Coronary artery (tissue), 2 donors: Measurements from ENCODE around the gene RSAD1.

Experiments used
- DNase-seq: peaks from one replicate; pipeline ENCODE4 v3.0.0-alpha.2; 2017; ENCODE audit warnings: low spot score
- H3K27ac ChIP-seq, 2 donors: fragments of 200-600 bp; sonication (generic); one replicate each; pipeline ENCODE4 v1.5.1; 2016 to 2019
- H3K4me3 ChIP-seq: fragments of 200-600 bp; sonication (generic); 2 replicates; pipeline ENCODE4 v1.5.1; 2016; ENCODE audit warnings: mild to moderate bottlenecking, moderate library complexity
- TF ChIP-seq, protein P1 (sequence below): fragments of 200-600 bp; sonication (generic); IDR thresholded peaks from one replicate; pipeline ENCODE4 v1.5.1; 2019; ENCODE audit warnings: antibody characterized with exemption

The RSAD1 gene

DNA sequence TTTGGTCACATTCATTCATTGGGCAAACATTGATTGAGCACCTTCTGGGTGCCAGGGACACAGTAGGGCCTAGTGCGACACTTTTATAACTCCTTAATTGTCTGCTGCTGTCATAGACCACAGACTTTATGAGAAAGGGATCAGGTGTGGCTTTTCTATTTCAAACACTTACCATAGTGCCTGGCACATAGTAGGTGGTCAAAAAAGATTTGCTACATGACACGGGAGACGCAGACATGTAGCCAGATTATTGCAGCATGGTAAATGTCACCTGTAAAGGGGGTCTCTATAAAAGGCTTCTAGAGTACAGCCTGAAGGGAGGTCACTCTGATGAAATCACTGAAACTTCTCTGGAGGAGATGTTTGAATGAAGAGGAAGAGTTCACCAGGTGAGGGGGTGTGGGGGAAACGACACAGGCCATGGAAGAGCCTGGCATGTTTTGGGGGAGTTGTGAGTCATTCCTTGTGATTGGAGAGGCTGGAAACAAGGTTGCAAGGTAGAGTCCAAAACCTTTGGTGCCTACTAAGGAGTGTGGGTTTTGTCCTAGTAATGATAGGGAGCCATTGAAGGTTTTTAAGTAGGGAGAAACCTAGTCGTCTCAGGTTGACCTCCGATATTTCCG lies 1.6 kb downstream of the RSAD1 start:
- TF ChIP-seq, protein P1, sequence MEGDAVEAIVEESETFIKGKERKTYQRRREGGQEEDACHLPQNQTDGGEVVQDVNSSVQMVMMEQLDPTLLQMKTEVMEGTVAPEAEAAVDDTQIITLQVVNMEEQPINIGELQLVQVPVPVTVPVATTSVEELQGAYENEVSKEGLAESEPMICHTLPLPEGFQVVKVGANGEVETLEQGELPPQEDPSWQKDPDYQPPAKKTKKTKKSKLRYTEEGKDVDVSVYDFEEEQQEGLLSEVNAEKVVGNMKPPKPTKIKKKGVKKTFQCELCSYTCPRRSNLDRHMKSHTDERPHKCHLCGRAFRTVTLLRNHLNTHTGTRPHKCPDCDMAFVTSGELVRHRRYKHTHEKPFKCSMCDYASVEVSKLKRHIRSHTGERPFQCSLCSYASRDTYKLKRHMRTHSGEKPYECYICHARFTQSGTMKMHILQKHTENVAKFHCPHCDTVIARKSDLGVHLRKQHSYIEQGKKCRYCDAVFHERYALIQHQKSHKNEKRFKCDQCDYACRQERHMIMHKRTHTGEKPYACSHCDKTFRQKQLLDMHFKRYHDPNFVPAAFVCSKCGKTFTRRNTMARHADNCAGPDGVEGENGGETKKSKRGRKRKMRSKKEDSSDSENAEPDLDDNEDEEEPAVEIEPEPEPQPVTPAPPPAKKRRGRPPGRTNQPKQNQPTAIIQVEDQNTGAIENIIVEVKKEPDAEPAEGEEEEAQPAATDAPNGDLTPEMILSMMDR: no peak
- H3K4me3 ChIP-seq: peak overlapping the region; percentile 90
- no peak for DNase-seq
- peak overlapping the region in 1 of 2 donors; percentile 94 for H3K27ac ChIP-seq

DNA sequence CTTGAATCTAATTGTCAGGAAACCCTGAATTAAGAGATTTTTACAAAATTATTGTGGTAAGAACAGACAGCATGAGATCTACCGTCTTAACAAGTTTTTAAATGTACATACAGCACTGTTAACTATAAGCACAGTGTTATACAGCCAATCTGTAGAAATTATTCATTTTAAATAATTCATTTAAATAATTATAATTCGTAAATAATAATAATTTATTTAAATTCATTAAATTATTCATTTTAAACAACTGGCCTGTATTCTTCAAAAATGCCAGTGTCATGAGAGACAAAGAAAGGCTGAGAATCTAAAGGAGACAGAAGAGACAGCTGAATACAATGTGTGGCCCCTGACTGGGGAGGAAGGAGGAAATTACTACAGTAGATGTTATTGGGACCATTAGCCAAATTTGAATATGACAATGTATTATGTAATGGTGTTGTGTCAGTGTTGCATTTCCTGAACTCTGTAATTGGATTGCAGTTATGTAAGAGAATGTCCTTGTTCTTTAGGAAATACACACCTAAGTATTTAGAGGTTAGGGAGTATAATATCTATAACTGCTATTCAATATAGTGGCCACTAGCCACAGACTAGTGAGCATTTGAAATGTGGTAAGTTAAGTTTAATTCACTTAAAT lies 2.3 kb downstream of the RSAD1 start:
- DNase-seq: no peak
- Histone ChIP-seq H3K4me3 (no peak overlapping the region), H3K27ac (no peak overlapping the region)
- TF ChIP-seq, protein P1: no peak

DNA sequence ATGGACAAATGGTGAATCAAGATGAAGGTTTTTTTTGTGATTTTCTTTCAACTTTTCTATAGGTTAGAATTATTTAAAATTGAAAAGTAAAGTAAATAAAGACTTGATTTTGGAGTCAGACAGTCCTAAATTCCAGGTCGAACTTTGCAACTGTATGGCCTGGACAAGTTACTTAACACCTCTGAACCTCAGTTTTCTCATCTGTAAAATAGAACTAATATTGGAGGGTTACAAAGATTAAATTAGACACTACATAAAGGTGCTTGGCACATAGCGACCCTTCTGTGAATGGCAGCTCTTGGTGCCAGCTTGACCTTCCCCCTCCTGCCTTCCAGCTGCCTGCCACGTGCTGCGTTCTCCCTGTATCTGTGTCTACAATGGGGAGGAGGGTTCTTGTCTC lies 3.0 kb downstream of the RSAD1 start:
- Histone ChIP-seq H3K4me3 (no peak overlapping the region), H3K27ac (peak overlapping the region; percentile 85 to 94)
- TF ChIP-seq, protein P1: no peak
- DNase-seq: no peak

DNA sequence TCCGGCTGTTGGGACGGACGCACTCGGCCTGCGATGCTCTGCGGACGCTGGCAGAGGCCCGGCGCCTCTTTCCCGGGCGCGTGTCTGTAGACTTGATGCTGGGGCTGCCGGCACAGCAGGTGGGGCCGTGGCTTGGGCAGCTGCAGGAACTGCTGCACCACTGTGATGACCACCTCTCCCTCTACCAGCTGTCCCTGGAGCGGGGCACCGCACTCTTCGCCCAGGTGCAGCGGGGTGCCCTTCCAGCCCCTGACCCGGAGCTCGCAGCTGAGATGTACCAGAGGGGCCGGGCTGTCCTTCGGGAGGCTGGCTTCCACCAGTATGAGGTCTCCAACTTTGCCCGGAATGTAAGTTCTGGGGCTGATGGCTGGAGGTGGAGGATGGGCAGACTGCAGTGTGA lies 3.5 kb downstream of the RSAD1 start:
- TF ChIP-seq, protein P1: no peak
- no peak for DNase-seq
- H3K27ac ChIP-seq: peak overlapping the region; percentile 85 to 94
- no peak overlapping the region for H3K4me3 ChIP-seq

DNA sequence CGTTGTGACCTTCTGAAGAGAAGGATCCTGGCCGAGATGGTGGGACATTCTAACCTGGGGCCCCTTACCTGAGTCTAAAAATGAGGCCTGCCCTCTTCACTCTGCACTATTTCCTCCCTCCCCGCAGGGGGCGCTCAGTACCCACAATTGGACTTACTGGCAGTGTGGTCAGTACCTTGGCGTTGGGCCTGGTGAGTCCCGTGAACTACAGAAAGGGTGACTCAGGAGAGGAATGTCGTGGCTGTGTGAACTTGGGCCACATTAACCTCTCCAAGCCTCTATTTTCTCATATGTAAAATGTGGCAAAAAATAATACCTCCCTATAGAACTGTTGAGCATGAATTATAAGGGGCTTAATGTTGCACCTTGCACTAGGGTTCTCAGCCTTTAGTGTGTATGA lies 3.9 kb downstream of the RSAD1 start:
- peak; percentile 97 for DNase-seq
- Histone ChIP-seq H3K27ac (peak overlapping the region; percentile 85 to 94), H3K4me3 (no peak overlapping the region)
- TF ChIP-seq, protein P1: peak; percentile 76

DNA sequence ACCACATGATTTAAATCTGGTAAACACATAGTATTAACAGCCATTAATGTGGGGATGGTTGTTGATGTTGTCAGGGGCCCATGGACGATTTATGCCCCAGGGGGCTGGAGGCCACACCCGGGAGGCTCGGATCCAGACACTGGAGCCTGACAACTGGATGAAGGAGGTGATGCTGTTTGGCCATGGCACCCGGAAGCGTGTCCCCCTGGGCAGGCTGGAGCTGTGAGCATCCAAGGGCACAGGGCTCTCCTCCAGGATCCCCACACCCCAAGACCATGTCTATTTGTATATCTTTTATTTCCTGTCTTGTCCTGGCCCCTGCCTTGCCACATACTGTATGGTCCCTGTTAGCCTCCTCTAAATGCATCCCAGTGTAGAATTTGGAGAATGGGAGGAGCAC lies 4.6 kb downstream of the RSAD1 start:
- Histone ChIP-seq H3K4me3 (no peak overlapping the region), H3K27ac (peak overlapping the region; percentile 72 to 94)
- TF ChIP-seq, protein P1: no peak
- DNase-seq: peak; percentile 71
